Heart right ventricle (tissue), 16 donors: ENCODE results near the gene CDH9. TPM values are rescaled to one million over a fixed set of nuclear protein-coding genes. Genes with fewer than 3 reads are reported as not detected.

Experiments used
- ATAC-seq, 8 donors: fragments of 200-7000 bp; cut with Tn5 transposase; one replicate each; pipeline ENCODE4 v1.9.1; 2020; ENCODE audit warnings: mild to moderate bottlenecking in 8 of 8, moderate library complexity in 8 of 8, moderate number of reproducible peaks in 1 of 8
- DNase-seq, 2 donors: peaks; one replicate each; pipeline ENCODE4 v3.0.0-alpha.2; 2020
- H3K27ac ChIP-seq, 10 donors: fragments of 200-600 bp; sonication (generic) in 2 of 10; one replicate each; pipeline versions ENCODE4 v1.5.0 to v1.8.0; 2020 to 2022; ENCODE audit warnings: mild to moderate bottlenecking in 3 of 10
- H3K27me3 ChIP-seq, 7 donors: fragments of 200-600 bp; one replicate each; pipeline ENCODE4 v1.8.0; 2021 to 2022; ENCODE audit warnings: mild to moderate bottlenecking in 2 of 7
- H3K36me3 ChIP-seq, 9 donors: fragments of 200-600 bp; sonication (generic) in 1 of 9; one replicate each; pipeline versions ENCODE4 v1.5.0 to v1.8.0; 2020 to 2022; ENCODE audit warnings: mild to moderate bottlenecking in 2 of 9
- H3K4me1 ChIP-seq, 9 donors: fragments of 200-600 bp; sonication (generic) in 1 of 9; one replicate each; pipeline versions ENCODE4 v1.5.0 to v1.8.0; 2020 to 2022; ENCODE audit warnings: mild to moderate bottlenecking in 4 of 9
- H3K4me3 ChIP-seq, 10 donors: fragments of 200-600 bp; sonication (generic) in 2 of 10; one replicate each; pipeline versions ENCODE4 v1.5.0 to v1.8.0; 2020 to 2022; ENCODE audit warnings: mild to moderate bottlenecking in 7 of 10, moderate library complexity in 2 of 10
- H3K9me3 ChIP-seq, 11 donors: fragments of 200-600 bp in 10 of 11; sonication (generic) in 2 of 11; one replicate each; pipeline versions ENCODE4 v1.5.0 to v1.8.0; 2013 to 2022; ENCODE audit warnings: mild to moderate bottlenecking in 2 of 11, control low read depth in 1 of 11, moderate library complexity in 1 of 11
- WGBS, 2 donors: extraction: QIAGEN DNeasy Blood & Tissue Kit; methylation state at CpG; one replicate each; pipeline ENCODE4 v1.1.7; 2013; ENCODE audit warnings: inconsistent platforms in 1 of 2; 5-methylcytosine and 5-hydroxymethylcytosine counted together
- intact Hi-C, 10 donors: fragments of 100-400 bp; cut with DNase I; formaldehyde crosslinking; loops; one replicate each; pipeline versions ENCODE4 v1.11.1 to v1.14.2; 2022
- polyA plus RNA-seq, 2 donors: library from polyadenylated mRNA; stranded (reverse); fragments of 200-250 nt; gene quantifications; one replicate each; pipeline ENCODE4 v1.2.3, GENCODE V29; 2013
- total RNA-seq, 10 donors: library from RNA; stranded (reverse); fragmentation: NEBNext Ultra II Directional in 3 of 10; extraction: Animal tissue kit (Norgen Biotek cat#: 25700) in 3 of 10; gene quantifications; one replicate each; pipeline versions ENCODE4 v1.2.1 to v1.2.4, GENCODE V29; 2021 to 2023
- TF ChIP-seq, protein P1 (sequence below), 9 donors: fragments of 200-600 bp; sonication (generic) in 2 of 9; IDR thresholded peaks; one replicate each; pipeline versions ENCODE4 v1.5.0 to v1.8.0; 2021 to 2022; ENCODE audit warnings: antibody characterized with exemption in 9 of 9, mild to moderate bottlenecking in 5 of 9, moderate library complexity in 1 of 9
- donor health status: Arrhythmogenic right ventricular cardiomyopathy.
- donor health status: ischemic (EF 13 %, LVEDD 7.1; RV severe dilation, severe dysfunction).
- donor health status: healthy with polysubstance abuse.
- donor health status: DM: no; HTN: yes; CAD: no.
- donor health status: DM: no; HTN: no; CAD: no.
- donor health status: ischemic (EF 25% LVEDD 6.9; RV normal size, moderate dysfunction).
- donor health status: ischemic (EF 25% LVEDD 5.7; RV mildly dilated, moderate dysfunction).
- donor health status: healthy.
- donor health status: DM: yes; HTN: yes; CAD: no.
- donor health status: Ischemic cardiomyopathy.
- donor health status: ischemic (EF 35%, LVEDD 5.7; RV mildly dilated, moderate dysfunction).
- donor health status: nonischemic (EF 11% LVEDD 7.7; RV severe dilation, severe dysfunction).
- donor health status: DM: yes; HTN: yes; CAD: no.
- donor health status: PGD.
- donor health status: ischemic (EF 29% LVEDD 5.4; RV normal size, mild dysfunction).
- donor health status: nonischemic (EF 23%, LVEDD 6.1; RV moderate dilation, normal function).

CDH9 gene
- total and polyA plus RNA-seq, 12 donors = not detected

DNA sequence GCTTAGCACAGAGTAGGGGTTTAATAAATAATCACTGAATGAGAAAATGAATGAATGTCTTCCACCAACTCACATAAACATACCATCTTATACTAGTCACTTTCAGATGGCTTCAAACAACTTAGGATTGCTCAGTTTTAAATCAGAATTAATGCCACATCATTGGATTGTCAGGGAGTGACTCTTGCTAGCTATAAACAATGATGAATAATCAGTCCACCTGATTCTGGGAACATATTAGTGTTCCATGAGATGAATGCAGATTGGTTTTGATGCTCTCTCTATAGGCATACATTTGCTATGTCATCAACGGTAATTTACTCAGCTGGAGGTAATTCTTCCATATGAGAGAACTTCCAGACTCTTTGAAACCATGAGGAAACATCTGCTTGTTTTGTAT is 97.4 kb downstream of the CDH9 start:
- WGBS, 2 donors = 37 to 51% methylated on average over 1 of the region's 1 CpG
- TF ChIP-seq, protein P1, sequence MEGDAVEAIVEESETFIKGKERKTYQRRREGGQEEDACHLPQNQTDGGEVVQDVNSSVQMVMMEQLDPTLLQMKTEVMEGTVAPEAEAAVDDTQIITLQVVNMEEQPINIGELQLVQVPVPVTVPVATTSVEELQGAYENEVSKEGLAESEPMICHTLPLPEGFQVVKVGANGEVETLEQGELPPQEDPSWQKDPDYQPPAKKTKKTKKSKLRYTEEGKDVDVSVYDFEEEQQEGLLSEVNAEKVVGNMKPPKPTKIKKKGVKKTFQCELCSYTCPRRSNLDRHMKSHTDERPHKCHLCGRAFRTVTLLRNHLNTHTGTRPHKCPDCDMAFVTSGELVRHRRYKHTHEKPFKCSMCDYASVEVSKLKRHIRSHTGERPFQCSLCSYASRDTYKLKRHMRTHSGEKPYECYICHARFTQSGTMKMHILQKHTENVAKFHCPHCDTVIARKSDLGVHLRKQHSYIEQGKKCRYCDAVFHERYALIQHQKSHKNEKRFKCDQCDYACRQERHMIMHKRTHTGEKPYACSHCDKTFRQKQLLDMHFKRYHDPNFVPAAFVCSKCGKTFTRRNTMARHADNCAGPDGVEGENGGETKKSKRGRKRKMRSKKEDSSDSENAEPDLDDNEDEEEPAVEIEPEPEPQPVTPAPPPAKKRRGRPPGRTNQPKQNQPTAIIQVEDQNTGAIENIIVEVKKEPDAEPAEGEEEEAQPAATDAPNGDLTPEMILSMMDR (IDR thresholded peaks at IDR 0.05) = no peak
- Histone ChIP-seq H3K4me3 (no peak overlapping the region), H3K4me1 (no peaks in the 10 kb centered on the region), H3K27me3 (no peaks in the 10 kb centered on the region), H3K9me3 (peaks cover 0 to 7% (median 0%) of the 10 kb centered on the region in 11 donors), H3K36me3 (no peaks in the 10 kb centered on the region), H3K27ac (no peak overlapping the region)
- intact Hi-C loops = no loop called here
- ATAC-seq (no peak), DNase-seq (no peak)

DNA sequence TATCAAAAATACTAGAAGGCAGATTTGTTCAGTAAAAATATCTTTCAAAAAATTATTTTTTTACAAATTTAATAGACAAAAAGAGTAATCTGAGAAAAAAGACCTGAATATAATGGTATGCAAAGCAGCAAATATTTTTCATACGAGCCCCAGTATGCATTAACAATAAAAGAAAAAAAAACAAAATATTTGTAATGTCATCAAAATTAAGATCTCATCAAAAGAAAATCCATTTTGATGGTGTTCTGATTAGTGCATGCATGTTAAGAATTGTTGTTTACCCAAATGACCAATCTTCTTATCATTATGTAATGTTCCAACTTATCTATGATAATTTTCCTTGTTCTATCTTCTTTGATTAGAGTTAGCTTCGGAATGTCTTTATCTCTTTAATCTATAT is 106.1 kb downstream of the CDH9 start:
- Histone ChIP-seq H3K4me1 (no peaks in the 10 kb centered on the region), H3K27me3 (no peaks in the 10 kb centered on the region), H3K4me3 (no peak overlapping the region), H3K27ac (no peak overlapping the region), H3K36me3 (no peaks in the 10 kb centered on the region), H3K9me3 (peaks cover 0 to 26% (median under 1%) of the 10 kb centered on the region in 11 donors)
- intact Hi-C loops = no loop called here
- TF ChIP-seq, protein P1 (IDR thresholded peaks at IDR 0.05) = no peak
- WGBS, 2 donors = 61 to 62% methylated on average over 2 of the region's 2 CpGs
- no peak for DNase-seq
- no peak for ATAC-seq

DNA sequence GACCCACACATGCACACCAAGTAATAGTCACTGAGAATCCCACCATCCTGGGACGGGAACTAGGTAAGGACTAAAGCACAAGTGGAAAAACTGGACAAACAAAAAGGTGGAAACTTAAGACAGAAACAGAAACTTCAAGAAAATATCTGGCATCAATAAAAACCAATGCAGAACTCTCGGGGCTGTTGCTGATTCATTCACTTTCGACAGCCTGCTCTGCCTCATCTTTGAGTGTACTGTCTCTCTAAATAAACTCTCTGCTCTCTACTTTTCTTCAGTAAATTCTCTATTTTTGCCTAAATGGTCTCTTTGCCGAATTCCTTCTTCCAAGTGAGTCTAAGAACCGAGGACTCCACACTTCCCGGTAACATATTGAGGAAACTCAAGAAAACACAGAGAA is 116.9 kb downstream of the CDH9 start:
- no peaks in the 10 kb centered on the region for H3K36me3 ChIP-seq
- TF ChIP-seq, protein P1 (IDR thresholded peaks at IDR 0.05) = no peak
- peaks cover 0 to 38% (median 0%) of the 10 kb centered on the region in 11 donors for H3K9me3 ChIP-seq
- no peak for ATAC-seq
- no peak overlapping the region for H3K27ac ChIP-seq
- WGBS, 2 donors = 81 to 88% methylated on average over 6 of the region's 6 CpGs
- no peaks in the 10 kb centered on the region for H3K27me3 ChIP-seq
- intact Hi-C loops = no loop called here
- H3K4me1 ChIP-seq = no peaks in the 10 kb centered on the region
- H3K4me3 ChIP-seq = no peak overlapping the region
- DNase-seq = no peak

DNA sequence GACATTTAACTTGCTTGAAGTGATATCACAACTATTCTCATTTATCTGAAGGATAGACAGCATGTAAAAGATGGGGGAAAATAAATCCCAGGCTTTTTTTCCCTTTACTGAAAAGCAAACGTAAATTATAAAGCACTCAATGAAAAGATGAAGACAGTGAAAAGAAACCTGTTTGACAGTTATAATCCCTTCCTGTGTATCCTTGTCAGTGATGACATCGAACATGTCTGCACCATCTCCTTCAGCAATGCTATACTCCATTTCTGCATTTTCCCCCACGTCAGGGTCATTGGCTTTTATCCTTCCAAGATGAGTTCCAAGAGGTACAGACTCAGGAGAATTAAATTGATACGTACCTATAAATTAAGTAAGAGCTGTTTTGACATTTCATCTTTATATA is 134.9 kb downstream of the CDH9 start:
- no peak for ATAC-seq
- 61 to 67% methylated on average over 4 of the region's 4 CpGs for WGBS, 2 donors
- no peak overlapping the region for H3K4me3 ChIP-seq
- DNase-seq = no peak
- H3K27ac ChIP-seq = no peak overlapping the region
- H3K4me1 ChIP-seq = no peaks in the 10 kb centered on the region
- H3K9me3 ChIP-seq = no peaks in the 10 kb centered on the region
- no peaks in the 10 kb centered on the region for H3K27me3 ChIP-seq
- H3K36me3 ChIP-seq = no peaks in the 10 kb centered on the region
- TF ChIP-seq, protein P1 (IDR thresholded peaks at IDR 0.05) = no peak
- intact Hi-C loops = no loop called here
